ENCODE results near the gene FMR1.

The FMR1 gene

DNA sequence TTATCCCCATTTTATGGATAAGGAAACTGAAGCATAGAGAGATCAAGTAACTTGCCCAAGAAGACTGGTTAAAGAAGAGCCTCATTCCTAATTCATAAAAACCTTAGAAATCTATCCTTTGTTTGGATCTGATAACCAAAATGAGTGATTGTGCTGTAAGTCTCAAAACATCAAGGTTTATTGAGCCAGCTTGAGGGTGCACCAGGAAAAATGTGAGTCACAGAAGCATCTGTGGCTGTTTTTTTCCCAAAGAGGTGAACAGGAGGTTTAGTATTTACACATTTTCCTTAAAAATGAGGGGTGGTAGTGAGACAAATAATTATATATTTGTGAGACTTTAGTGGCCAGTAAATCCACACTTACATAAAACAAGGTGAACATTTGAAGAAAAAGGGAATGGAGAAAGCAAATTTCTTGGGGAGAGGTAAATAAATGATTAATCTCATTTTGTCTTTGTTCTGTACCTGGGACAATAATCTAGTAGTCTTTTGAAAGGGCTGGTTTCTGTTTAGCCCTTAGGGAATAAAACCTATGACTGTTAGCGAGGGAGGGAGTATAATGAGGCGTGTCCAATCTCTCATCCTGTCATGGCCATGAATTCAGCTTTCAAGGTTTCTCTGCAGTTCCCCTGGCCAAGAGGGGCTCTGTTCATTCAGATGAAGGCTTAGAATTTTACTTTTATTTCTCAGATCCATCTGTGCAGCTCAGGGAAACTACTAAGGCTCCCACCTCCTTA, 12.2 kb upstream of the FMR1 start:
- no peaks in the 10 kb centered on the region for H3K9me3 ChIP-seq (ENCODE audit: control insufficient read depth, insufficient read depth, low read length)
- H3K4me1 ChIP-seq (ENCODE audit: control insufficient read depth, insufficient read depth, low read length): no peaks in the 10 kb centered on the region
- no peak overlapping the region for H3K4me3 ChIP-seq (ENCODE audit: low read depth, low read length)
- no peak overlapping the region for H3K9ac ChIP-seq (ENCODE audit: low read depth, low read length)
- H3K36me3 ChIP-seq (ENCODE audit: control insufficient read depth, insufficient read depth, low read length): no peaks in the 10 kb centered on the region
- H3K27me3 ChIP-seq (ENCODE audit: control insufficient read depth, insufficient read depth, low read length): no peaks in the 10 kb centered on the region

DNA sequence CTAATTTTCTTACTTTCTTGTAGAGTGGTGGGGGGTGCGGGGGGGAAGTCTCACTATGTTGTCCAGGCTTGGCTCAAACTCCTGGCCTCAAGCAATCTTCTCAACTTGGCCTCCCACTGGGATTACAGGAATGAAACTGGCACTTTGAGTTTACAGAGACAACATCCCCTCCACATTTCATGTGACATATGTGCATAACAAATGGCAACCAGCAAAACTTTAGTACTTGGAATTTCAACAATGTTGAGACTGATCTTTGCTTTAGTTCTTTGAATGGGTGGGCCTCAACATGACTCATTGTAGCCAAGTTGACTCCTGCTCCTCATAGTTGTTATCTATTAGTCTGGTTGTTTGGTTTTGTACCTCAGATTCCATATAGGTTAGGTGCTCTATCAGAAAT, 11.4 kb upstream of the FMR1 start:
- no peaks in the 10 kb centered on the region for H3K9me3 ChIP-seq (ENCODE audit: control insufficient read depth, insufficient read depth, low read length)

DNA sequence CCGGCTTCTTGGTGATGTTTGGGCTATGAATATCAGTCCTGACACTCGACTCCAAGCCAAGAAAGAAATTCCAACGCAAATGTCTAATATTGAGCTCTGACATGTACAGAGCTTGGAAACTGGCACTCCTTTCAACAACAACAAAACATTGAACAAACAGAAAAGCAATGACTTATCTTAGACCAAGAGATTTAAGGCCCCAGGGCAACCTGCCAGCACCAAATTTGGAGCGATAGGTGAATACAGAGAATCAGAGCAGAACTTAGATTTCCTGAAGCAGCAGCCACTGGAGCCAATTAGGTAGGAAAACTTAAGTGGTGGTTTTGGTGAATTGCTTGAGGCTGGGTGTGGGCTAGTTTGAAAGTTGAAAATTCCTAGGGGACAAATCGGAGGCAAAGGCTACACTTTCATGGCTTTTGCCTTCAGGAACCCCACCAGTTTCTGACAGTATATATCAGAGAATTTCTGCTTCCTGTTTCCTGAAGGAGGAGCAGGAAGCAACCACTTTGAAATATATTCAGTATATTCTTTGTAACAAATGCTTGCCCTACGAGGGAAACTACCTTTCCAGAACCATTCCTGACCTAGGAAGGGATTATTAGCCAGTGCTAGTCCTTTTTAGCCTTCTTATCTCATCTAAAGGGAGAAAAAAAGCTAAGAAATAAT, 10.1 kb upstream of the FMR1 start:
- Histone ChIP-seq H3K9me3 (ENCODE audit: control insufficient read depth, insufficient read depth, low read length) (no peaks in the 10 kb centered on the region), H3K4me1 (ENCODE audit: control insufficient read depth, insufficient read depth, low read length) (no peaks in the 10 kb centered on the region), H3K4me3 (ENCODE audit: low read depth, low read length) (no peak overlapping the region), H3K36me3 (ENCODE audit: control insufficient read depth, insufficient read depth, low read length) (no peaks in the 10 kb centered on the region), H3K27me3 (ENCODE audit: control insufficient read depth, insufficient read depth, low read length) (no peaks in the 10 kb centered on the region), H3K9ac (ENCODE audit: low read depth, low read length) (no peak overlapping the region)

More for the DNA sequence above, 11.4 kb upstream of the FMR1 start:
- Histone ChIP-seq H3K4me1 (ENCODE audit: control insufficient read depth, insufficient read depth, low read length) (no peaks in the 10 kb centered on the region), H3K4me3 (ENCODE audit: low read depth, low read length) (no peak overlapping the region), H3K27me3 (ENCODE audit: control insufficient read depth, insufficient read depth, low read length) (no peaks in the 10 kb centered on the region), H3K36me3 (ENCODE audit: control insufficient read depth, insufficient read depth, low read length) (no peaks in the 10 kb centered on the region), H3K9ac (ENCODE audit: low read depth, low read length) (no peak overlapping the region)

DNA sequence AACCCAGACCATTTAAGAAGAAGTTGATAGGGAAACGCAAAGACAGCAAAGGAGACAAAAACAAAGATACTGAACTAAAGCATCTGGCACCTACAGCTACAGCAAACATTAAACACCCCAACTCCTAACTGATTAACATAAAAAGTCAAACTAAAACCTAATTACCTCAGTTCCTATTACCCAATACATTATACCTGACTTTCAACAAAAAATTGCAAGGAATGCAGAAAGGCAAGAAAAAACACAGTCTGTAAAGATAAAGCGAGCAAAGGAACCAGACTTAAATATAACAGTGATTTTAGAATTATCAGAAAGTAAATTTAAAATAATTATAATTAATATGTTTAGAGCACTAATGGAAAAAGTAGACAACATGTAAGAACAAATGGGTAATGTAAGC, 9.4 kb upstream of the FMR1 start:
- Histone ChIP-seq H3K9me3 (ENCODE audit: control insufficient read depth, insufficient read depth, low read length) (no peaks in the 10 kb centered on the region), H3K36me3 (ENCODE audit: control insufficient read depth, insufficient read depth, low read length) (no peaks in the 10 kb centered on the region), H3K9ac (ENCODE audit: low read depth, low read length) (no peak overlapping the region), H3K4me3 (ENCODE audit: low read depth, low read length) (no peak overlapping the region), H3K27me3 (ENCODE audit: control insufficient read depth, insufficient read depth, low read length) (no peaks in the 10 kb centered on the region), H3K4me1 (ENCODE audit: control insufficient read depth, insufficient read depth, low read length) (no peaks in the 10 kb centered on the region)

DNA sequence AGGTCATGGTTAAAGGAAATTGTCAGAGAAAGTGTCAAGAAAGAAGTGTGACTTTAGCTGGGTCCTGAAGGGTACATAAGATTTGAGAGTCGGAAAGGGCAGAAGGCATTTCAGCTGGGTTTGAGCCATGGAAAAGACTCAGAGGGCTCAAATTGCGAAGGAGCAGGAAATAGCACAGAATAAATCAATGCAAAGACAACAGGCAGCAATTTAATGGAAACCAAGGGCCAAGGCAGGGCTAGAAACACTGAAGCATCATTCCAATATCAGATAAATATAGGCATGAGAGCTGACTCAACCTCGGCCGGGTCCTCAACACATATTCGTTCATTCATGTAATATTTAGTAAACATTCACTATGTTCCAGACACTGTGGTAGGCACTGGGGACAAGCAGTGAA, 3.6 kb upstream of the FMR1 start:
- H3K4me3 ChIP-seq (ENCODE audit: low read depth, low read length): no peak overlapping the region
- peaks cover 7% of the 10 kb centered on the region for H3K36me3 ChIP-seq (ENCODE audit: control insufficient read depth, insufficient read depth, low read length)
- H3K27me3 ChIP-seq (ENCODE audit: control insufficient read depth, insufficient read depth, low read length): peaks cover 4% of the 10 kb centered on the region
- peaks cover 2% of the 10 kb centered on the region for H3K9me3 ChIP-seq (ENCODE audit: control insufficient read depth, insufficient read depth, low read length)
- no peaks in the 10 kb centered on the region for H3K4me1 ChIP-seq (ENCODE audit: control insufficient read depth, insufficient read depth, low read length)
- H3K9ac ChIP-seq (ENCODE audit: low read depth, low read length): no peak overlapping the region

DNA sequence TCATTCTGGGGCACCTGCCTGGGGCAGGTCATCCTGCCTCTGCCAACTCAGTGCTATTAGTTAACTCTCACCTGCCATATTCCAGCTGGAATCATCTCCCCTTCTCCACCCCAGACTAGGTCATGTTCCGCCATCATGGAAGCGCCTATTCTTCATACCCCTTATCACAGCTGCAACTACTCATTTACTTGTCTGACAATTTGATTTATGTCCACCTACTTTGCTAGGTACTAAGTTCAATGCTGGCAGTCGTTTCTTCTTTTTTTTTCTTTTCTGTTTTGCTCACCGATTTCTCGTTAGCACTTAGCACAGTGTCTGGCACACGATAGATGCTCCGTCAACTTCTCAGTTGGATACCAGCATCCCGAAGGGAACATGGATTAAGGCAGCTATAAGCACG, 1.1 kb upstream of the FMR1 start:
- Histone ChIP-seq H3K4me3 (ENCODE audit: low read depth, low read length) (no peak overlapping the region), H3K9ac (ENCODE audit: low read depth, low read length) (no peak overlapping the region), H3K9me3 (ENCODE audit: control insufficient read depth, insufficient read depth, low read length) (peaks cover 2% of the 10 kb centered on the region)

DNA sequence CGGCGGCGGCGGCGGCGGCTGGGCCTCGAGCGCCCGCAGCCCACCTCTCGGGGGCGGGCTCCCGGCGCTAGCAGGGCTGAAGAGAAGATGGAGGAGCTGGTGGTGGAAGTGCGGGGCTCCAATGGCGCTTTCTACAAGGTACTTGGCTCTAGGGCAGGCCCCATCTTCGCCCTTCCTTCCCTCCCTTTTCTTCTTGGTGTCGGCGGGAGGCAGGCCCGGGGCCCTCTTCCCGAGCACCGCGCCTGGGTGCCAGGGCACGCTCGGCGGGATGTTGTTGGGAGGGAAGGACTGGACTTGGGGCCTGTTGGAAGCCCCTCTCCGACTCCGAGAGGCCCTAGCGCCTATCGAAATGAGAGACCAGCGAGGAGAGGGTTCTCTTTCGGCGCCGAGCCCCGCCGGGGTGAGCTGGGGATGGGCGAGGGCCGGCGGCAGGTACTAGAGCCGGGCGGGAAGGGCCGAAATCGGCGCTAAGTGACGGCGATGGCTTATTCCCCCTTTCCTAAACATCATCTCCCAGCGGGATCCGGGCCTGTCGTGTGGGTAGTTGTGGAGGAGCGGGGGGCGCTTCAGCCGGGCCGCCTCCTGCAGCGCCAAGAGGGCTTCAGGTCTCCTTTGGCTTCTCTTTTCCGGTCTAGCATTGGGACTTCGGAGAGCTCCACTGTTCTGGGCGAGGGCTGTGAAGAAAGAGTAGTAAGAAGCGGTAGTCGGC, 528 bp downstream of the FMR1 start:
- Histone ChIP-seq H3K9me3 (ENCODE audit: control insufficient read depth, insufficient read depth, low read length) (peaks cover 2% of the 10 kb centered on the region), H3K4me1 (ENCODE audit: control insufficient read depth, insufficient read depth, low read length) (no peaks in the 10 kb centered on the region), H3K36me3 (ENCODE audit: control insufficient read depth, insufficient read depth, low read length) (peaks cover 7% of the 10 kb centered on the region), H3K4me3 (ENCODE audit: low read depth, low read length) (peak overlapping the region; percentile 68), H3K9ac (ENCODE audit: low read depth, low read length) (peak overlapping the region; percentile 54), H3K27me3 (ENCODE audit: control insufficient read depth, insufficient read depth, low read length) (peaks cover 4% of the 10 kb centered on the region)

More for the DNA sequence above, 1.1 kb upstream of the FMR1 start:
- Histone ChIP-seq H3K36me3 (ENCODE audit: control insufficient read depth, insufficient read depth, low read length) (peaks cover 7% of the 10 kb centered on the region), H3K4me1 (ENCODE audit: control insufficient read depth, insufficient read depth, low read length) (no peaks in the 10 kb centered on the region), H3K27me3 (ENCODE audit: control insufficient read depth, insufficient read depth, low read length) (peaks cover 4% of the 10 kb centered on the region)

DNA sequence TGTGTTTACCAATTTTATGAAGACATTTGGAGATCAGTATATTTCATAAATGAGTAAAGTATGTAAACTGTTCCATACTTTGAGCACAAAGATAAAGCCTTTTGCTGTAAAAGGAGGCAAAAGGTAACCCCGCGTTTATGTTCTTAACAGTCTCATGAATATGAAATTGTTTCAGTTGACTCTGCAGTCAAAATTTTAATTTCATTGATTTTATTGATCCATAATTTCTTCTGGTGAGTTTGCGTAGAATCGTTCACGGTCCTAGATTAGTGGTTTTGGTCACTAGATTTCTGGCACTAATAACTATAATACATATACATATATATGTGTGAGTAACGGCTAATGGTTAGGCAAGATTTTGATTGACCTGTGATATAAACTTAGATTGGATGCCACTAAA, 1.9 kb downstream of the FMR1 start:
- H3K4me1 ChIP-seq (ENCODE audit: control insufficient read depth, insufficient read depth, low read length): no peaks in the 10 kb centered on the region
- peak overlapping the region; percentile 68 for H3K4me3 ChIP-seq (ENCODE audit: low read depth, low read length)
- H3K9ac ChIP-seq (ENCODE audit: low read depth, low read length): no peak overlapping the region
- H3K36me3 ChIP-seq (ENCODE audit: control insufficient read depth, insufficient read depth, low read length): peaks cover 7% of the 10 kb centered on the region
- peaks cover 2% of the 10 kb centered on the region for H3K9me3 ChIP-seq (ENCODE audit: control insufficient read depth, insufficient read depth, low read length)
- peaks cover 4% of the 10 kb centered on the region for H3K27me3 ChIP-seq (ENCODE audit: control insufficient read depth, insufficient read depth, low read length)

DNA sequence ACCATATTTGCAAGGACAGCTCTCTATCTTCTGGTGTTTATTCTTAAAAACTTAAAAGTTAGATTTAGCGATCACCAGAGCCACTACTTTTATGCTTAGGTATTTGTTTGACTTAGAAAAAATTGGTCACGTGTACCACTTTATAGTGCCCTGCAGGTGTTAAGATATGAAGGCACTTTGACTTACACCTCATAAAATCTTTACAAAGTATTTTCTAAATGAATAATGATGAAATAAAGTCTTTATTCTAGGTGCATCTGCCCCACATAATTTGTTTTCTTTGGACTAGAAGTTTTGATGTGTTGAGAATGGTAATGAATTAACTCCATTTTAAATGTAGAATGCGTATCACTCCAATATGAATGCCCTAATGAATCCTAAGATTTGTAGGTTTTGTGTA, 2.9 kb downstream of the FMR1 start:
- peaks cover 7% of the 10 kb centered on the region for H3K36me3 ChIP-seq (ENCODE audit: control insufficient read depth, insufficient read depth, low read length)
- H3K9ac ChIP-seq (ENCODE audit: low read depth, low read length): no peak overlapping the region
- H3K9me3 ChIP-seq (ENCODE audit: control insufficient read depth, insufficient read depth, low read length): peaks cover 1% of the 10 kb centered on the region
- no peak overlapping the region for H3K4me3 ChIP-seq (ENCODE audit: low read depth, low read length)
- no peaks in the 10 kb centered on the region for H3K4me1 ChIP-seq (ENCODE audit: control insufficient read depth, insufficient read depth, low read length)
- peaks cover 4% of the 10 kb centered on the region for H3K27me3 ChIP-seq (ENCODE audit: control insufficient read depth, insufficient read depth, low read length)

DNA sequence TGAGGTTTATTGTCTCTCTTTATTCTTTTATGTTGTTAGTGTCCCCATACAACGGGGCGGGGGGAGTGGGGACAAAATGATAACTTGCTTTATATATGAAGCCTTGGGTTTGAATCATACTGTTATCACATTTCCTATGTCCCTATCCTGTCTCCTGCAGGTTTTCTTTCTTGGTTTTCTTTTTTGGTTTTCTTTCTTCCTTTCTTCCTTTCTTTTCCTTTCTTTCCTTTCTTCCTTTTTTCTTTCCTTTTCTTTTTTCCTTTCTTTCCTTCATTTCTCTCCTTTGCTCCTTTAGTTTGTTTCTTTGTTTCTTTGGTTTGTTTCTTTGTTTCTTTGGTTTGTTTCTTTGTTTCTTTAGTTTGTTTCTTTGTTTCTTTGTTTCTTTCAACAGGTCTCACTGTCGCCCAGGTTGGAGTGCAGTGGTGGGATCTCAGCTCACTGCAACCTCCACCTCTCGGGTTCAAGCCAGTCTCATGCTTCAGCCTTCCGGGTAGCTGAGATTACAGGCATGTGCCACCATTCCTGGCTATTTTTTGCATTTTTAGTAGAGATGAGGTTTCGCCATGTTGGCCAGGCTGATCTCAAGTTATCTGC, 4.8 kb downstream of the FMR1 start:
- Histone ChIP-seq H3K36me3 (ENCODE audit: control insufficient read depth, insufficient read depth, low read length) (peaks cover 7% of the 10 kb centered on the region), H3K9ac (ENCODE audit: low read depth, low read length) (no peak overlapping the region), H3K4me1 (ENCODE audit: control insufficient read depth, insufficient read depth, low read length) (peaks cover 3% of the 10 kb centered on the region), H3K4me3 (ENCODE audit: low read depth, low read length) (no peak overlapping the region), H3K9me3 (ENCODE audit: control insufficient read depth, insufficient read depth, low read length) (no peaks in the 10 kb centered on the region), H3K27me3 (ENCODE audit: control insufficient read depth, insufficient read depth, low read length) (no peaks in the 10 kb centered on the region)

DNA sequence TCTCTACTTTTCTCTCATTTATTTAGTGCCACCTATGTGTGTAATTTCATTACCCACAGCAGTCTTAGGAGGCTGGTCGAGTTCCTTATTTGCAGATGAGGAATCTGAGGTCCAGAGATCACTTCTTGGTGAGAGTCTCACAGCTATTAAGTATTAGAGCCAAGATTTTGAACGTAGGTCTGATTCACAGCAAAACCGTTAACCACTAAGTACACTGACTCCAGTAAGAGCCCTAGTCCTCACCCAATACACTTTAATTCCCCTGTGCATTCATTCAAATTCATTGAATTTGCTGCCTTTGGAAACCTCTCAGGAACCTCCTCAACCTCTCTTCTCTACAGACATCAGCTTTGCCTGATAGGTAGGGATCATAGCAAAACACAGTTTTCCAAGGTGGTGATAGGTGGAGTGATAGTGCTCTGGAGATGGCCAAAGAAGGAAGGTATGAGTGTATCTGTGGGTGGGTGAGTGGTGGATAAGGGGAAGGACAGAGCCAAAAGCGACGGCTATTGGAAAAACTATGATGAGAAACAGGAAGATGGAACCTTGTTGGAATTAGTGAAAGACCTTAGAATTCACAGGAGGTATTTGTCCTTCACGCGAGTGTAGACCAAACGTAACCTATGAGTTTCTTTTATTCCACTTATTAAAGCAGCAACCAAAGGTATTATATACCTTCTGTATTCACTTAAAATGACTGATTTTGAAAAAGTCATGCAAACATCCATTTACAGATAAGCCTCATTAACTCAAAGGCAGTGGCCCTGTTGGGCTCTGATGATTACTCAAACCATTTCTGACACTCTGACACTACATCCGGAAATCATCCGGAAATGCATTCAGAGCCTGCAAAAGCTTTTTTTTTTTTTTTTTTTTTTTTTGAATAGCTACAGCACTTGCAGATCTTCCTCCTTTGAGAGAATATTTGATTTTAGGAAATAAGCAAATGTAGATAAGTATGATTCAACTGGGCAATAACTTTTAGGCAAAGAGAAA, 6.3 kb downstream of the FMR1 start:
- no peak overlapping the region for H3K9ac ChIP-seq (ENCODE audit: low read depth, low read length)
- no peak overlapping the region for H3K4me3 ChIP-seq (ENCODE audit: low read depth, low read length)
- H3K4me1 ChIP-seq (ENCODE audit: control insufficient read depth, insufficient read depth, low read length): peaks cover 3% of the 10 kb centered on the region
- no peaks in the 10 kb centered on the region for H3K9me3 ChIP-seq (ENCODE audit: control insufficient read depth, insufficient read depth, low read length)
- no peaks in the 10 kb centered on the region for H3K27me3 ChIP-seq (ENCODE audit: control insufficient read depth, insufficient read depth, low read length)
- H3K36me3 ChIP-seq (ENCODE audit: control insufficient read depth, insufficient read depth, low read length): no peaks in the 10 kb centered on the region
